HG02885 (cell line): ENCODE results near the gene FGD3.
A peak's percentile ranks its signal among the peaks of the same experiment; 100 is the strongest.

Source experiments
- ATAC-seq: cut with Tn5 transposase; IDR thresholded peaks from one replicate; pipeline ENCODE4 v1.9.1; 2021; ENCODE audit warnings: mild to moderate bottlenecking; ENCODE audit not compliant: unreplicated experiment, poor library complexity

FGD3 gene

DNA sequence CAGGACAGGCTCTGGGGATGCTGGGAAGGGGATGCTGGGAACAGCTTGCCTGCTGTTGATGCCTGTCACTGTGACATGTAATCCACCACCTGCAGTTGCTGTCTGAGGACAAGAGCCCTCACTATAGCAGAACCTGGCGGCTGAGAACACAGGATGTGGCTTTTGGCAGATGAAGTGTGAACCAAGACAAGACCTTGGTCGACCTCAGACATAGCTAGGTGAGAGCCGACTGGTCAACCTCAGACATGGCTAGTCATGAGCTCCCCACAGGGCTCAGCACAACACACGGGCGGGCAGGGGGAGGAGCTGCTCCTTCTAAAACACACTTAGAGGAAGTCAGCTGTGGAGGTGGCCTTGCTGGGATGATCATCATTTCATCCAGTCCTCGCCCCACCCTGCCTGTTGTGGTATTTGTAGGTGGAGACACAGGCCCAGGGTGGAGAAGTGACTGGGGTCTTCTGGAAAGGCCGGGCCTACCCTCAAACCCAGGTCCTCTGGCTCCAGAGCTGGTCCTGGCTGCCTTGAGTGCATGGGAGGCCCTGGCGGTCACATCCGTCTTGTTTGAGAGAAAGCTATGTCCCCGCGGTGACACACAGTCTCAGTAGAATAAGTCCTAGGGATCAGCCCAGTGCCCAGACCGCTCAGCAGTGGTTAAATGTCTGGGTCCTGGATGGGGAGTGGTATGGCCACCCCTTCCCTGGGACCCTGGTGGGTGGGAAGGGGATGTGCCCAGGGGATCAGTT, 117.2 kb downstream of the FGD3 start:
- ATAC-seq: peak; percentile 92

DNA sequence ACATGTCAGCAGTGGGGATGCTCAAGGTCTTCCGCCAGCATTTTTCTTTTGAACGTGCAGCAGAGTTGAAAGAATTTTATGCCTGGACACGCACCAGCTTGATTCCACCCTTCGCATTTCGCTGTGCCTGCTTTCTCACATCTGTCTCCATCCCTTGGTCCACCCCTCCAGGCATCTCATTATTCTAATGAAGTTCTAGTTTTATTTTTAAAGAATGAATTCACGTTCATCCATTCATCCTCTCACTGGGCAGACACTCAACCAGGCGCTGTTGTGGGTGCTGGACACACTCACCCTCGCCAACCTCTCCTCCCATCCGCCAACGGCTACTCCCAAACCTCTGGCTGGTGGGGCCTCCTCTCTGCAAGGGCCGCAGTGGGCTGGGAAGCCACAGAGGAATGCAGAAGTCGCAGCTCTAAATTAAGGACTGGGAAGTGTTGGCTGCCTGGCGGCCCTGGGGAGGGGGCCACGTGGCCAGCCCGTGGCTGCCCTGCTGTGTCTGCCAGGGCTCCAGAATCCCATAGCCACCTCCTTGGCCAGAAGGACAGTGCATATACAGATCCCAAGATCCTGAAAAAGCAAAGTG, 117.9 kb downstream of the FGD3 start:
- no peak for ATAC-seq

DNA sequence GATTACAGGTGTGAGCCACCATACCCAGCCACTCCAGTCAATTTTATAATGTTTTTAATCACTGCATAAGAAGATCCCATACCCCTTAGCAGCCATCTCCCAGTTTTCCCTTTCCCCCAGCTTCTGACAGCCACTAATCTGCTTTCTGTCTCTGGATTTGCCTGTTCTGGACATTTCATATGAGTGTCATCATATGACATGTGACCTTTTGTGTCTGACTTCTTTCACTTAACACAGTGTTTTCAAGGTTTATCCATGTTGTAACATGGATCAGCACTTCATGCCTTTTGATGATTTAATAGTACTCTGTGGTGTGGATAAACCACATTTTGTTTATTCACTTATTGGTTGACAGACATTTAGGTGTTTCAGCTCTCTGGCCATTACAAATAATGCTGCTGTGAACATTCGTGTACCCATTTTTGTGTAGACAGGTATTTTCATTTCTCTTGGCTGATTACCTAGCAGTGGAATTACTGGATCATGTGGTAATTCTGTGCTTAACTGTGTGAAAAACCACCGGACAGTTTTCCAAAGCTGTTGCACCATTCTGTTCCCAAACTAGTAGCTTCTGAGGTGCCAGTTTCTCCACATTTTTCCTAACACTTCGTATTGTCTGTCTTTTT, 119.8 kb downstream of the FGD3 start:
- ATAC-seq: no peak

DNA sequence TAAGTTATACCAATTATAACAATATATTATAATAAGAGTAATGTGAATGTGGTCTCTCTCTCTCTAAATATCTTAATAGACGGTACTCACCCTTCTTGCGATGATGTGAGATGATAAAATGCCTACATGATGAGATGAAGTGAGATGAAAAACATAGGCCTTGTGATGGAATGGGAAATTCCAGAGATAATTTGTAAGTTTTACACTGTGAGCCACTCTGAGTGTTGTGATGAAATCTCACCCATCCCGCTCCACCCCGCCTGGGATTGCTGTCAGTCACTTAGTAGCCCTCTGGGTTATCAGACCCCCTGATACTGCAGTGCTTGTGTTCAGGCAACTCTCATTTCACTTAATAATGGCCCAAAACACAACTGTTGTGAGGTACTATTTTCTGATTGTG, 121.6 kb downstream of the FGD3 start:
- no peak for ATAC-seq

DNA sequence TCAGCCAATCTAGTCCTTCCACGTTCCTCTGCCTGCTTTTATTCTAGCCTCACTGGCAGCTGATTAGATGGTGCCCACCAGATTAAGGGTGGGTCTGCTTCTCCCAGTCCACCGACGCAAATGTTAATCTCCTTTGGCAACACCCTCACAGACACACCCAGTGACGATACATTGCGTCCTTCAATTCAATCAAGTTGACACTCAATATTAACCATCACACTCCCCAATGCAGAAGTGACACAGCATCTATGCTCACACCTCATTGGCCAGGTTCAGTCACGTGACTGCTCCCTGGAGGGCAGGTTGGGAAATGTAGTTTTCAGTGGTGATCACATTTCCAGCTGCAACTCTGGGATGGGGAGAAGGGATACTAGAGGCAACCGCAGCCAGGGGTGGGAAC, 124.1 kb downstream of the FGD3 start:
- no peak for ATAC-seq

DNA sequence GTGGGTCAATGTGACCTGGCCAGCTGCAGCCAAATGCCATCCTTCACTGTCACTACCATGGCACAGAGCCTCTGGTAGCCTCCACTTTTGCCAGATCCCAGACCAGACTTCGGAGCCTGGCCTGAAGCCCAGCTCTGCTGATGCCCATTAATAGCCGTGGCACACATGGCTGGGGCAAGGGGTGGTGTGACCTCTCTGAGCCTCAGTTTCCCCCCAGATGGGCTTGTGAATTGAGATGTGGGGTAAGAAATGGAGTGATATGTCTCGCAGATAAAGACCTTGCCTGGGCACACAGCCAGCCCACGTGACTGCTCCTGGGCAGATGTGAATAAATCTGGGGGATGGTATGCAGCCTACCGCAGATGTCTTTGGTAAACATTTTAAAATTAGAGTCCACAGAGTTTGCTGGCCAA, 125.1 kb downstream of the FGD3 start:
- ATAC-seq: no peak

DNA sequence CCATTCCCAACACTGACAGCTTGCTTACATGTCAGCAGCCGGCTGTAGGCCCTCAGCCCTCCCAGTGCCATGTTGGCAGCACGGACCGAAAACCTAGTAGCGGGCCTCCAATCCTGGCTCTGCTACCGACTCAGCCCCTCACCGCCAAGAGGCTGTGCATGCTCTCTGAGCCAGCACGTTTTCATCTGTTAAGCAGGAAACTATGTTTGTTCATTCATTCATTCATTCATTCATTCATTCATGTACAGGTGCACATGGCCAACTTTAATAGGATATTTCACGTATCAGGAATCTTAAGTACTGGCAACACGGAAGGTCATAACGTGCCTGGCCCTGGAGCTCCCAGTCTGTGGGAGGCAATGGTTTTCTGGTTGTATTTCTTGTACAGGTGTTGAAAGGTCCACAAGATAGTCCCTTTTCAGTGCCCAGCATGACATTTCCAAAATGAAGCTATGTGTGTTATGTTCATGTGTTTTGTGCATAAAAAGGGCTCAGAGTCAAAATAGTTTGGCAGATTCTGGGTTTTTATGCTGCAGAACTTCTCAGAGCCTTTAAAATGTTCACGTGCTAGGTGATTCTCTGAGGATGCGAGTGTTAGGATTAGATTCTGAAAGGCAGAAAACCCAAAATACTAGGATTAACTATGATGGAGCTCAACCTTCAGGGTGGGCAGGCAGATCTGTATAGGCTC, 128.9 kb downstream of the FGD3 start:
- ATAC-seq: no peak

DNA sequence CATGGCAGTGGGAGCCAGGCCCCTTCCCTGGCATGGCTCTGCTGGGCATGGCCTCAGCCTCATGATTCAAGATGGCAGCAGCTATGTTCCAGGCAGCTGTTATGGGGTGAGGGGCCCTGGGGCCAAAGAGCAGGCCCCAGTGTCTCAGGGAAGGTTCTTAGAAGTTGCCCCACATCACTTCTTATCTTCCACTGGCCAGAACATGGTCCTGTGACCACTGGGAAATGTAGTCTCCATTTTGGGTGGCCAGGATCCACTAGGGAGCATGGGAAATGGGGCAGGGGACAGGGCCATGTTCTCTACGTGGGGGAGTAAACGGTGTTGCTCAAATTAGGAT, 129.4 kb downstream of the FGD3 start:
- no peak for ATAC-seq

DNA sequence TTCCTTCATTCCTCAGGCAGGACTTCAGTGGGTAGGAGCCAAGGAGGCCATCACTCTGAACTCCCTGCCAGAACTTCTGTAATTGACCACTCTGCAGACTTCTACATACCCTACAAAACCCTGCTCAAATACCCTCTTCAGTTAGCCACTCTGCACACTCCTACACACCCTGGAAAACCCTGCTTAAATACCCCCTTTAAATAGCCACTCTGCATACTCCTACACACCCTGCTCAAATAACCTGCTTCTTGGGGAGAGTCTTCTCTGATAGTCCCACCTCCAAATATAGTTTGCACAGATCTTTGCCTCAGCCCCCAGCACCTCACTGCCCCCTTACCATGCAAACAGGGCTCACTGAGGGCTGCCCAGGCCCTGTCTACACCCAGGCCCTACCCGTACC, 130.0 kb downstream of the FGD3 start:
- ATAC-seq: no peak

DNA sequence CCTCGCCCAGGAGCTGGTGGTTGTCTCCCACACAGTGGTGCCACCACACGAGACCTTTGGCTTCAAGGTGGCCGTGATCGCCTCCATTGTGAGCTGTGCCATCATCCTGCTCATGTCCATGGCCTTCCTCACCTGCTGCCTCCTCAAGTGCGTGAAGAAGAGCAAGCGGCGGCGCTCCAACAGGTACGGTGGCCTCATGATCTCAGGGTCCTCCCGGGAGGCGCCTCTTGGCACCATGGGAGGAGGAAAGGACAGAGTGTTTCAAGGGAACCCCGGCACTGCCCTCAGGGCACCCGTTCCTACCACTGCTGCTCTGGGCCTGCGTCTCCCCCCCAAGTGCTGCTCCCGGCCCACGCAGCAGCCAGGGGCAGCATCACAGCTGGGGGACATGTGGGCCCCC, 130.5 kb downstream of the FGD3 start:
- ATAC-seq: no peak

DNA sequence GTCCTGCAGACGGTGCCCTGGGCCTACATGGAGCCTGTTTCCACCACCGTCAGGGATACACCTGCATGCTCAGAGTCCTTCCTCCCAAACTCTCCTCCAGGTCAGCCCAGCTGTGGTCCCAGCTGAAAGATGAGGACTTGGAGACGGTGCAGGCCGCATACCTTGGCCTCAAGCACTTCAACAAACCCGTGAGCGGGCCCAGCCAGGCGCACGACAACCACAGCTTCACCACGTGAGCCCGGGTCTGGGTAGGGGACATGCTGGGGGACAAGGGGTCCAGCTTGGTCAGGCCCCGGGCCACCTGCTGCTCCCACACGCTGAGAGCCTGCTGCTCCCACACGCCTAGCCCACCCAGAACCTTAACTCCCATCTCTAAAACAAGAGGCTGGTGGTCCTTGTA, 132.0 kb downstream of the FGD3 start:
- no peak for ATAC-seq

DNA sequence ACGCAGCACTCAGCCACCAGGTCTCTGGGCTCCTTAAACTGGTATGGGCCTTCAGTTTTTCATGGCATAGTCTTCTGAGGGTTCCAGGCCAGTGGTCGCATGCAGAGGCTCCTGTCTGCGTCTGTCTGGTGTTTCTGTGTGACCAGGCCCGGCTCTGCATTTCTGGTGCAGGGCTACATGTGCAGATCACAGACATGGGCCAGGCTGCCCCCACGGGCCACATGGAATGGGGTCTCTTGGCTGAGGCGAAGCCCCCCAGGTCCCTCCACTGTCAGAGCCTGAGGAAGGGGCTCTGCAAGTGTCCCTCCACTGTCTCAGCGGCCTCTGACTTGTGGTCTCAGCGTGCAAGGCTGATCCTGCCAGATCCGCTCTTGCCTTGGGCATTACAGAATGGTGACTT, 133.1 kb downstream of the FGD3 start:
- no peak for ATAC-seq

DNA sequence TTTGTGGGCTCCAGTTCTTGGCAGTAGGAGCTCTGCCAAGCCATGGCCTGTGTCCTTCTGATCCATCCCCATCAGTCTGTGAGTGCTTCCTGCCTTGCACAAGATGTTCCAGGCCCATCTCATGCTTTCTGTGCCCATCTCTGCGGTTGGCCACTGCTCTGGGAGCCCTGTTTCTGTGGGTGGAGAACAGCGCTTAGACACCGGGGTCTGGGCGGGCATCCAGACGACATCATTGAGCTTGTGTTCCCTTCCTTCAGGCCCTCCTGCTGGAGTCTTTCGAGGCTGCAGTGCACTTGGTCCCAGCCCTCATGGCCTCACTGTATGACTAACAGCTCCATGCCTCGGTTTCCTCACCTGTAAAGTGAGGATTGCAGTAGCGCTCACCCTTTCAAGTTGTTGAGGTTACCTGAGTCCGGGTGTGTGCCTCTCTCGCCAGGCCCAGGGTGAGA, 133.8 kb downstream of the FGD3 start:
- no peak for ATAC-seq

DNA sequence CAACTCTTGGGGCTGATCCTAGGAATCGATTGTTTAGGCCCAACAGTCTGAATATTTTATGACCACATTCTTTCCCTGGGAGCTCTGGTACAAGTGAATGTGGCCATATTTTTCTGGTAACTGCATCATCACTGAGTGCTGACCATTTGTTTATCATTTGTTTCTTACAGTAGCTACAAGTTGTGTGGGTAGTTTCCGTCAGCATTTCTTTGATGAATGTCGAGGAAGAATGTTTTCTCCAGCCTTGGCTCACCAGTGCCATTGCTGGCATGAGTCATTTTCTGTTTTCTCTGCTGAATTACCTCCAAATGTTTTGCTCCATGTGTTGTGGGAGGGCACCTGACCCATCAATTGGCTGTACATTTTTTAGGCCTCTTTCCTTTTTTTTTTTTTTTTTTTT, 134.6 kb downstream of the FGD3 start:
- ATAC-seq: no peak

DNA sequence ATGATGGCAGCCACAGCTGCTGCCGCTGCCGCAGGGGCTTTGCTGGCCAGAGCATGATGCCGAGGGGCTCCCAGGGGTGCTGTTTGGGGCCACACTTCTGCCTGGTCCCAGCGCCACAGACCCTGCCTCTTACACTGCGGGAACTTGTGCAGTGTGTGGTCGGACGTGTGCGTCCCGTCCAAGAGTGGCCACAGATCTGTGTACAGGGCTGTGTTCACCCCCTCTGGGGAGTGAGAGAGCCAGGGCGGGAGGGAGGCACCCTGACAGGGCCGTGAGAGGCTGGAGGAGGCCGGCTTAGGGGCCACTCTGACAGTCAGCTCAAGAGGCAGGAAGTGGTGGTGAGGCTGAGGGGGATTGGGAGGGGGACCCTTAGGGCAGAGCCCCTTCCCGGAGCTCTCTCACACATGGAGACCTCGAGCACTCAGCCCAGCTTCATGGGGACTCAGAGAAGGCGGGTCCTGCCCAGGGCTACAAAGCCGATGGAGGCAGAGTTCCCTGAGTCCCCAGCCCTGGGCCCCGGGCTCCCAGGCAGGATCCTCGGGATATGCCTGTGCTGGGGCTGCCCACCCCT, 135.6 kb downstream of the FGD3 start:
- no peak for ATAC-seq

DNA sequence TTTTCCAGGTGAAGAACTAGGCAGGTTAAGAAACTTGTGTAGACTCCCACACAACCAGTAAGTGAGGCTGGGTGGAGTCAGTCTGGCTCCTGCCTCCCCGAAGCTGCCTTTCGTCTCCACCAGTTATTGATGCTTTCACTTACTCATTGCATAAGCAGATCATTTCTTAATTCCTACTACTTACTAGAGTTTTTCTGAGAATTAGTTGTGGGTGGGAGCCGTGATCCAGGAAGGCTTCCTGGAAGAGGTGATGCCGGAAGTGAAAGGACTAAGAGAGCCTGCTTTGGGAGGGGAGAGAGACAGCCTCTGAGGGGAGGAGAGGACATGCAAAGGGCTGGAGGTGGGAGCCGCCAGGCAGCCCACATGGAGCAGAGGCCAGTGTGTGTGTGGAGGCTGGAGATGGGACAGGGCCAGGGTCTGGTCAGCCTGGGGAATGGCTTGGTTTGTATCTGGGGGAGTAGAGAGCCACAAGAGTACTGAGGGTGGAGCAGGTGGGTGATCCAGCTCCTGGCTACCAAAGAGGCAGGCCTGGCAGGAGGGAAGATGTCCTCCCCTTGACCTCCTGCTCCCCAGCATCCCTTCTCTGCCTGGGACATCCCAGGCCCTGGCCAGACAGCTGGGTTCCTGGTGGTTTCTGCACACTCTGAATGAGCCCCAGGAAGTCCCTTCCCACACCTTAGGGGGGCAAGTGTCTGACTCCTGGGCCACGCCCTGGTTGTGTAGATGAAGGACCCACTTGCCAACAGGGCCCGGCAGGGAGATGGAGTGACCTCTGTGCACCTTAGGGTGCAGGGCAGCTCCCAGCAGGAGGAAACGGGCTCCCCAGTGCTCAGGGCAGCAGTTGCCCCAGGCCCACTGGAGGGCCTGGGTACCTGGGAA, 136.5 kb downstream of the FGD3 start:
- ATAC-seq: no peak

DNA sequence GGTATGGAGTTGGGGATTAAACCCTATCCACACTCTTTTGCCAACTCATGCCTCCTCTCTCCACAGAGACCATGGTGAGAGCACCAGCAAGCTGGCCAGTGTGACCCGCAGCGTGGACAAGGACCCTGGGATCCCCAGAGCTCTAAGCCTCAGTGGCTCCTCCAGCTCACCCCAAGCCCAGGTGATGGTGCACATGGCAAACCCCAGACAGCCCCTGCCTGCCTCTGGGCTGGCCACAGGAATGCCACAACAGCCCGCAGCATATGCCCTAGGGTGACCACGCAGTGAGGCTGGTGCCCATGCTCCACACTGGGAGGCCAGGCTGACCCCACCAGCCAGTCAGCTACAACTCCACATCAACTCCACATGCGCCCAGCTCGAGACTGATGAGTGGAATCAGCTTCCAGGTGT, 137.2 kb downstream of the FGD3 start:
- ATAC-seq: no peak

DNA sequence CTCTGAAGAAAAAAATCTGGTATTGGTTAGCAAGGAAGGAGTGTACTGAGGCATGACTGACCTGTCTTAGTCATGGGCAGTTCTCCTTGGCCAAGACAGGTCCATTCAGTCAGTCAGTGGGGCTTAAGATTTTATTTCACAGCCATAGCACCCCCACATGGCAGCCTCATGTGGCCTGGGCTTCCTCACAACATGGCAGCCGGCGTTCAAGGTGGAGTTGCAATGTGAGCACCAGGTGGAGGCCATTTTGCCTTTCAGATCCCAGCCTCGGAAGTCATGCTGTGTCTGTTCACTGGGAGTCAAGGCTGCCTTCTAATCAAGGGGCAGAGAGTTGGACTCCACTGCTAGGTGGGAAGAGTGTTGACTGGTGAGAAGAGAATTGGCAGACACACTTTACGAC, 138.4 kb downstream of the FGD3 start:
- ATAC-seq: no peak
